Peyer's patch (tissue), 4 donors: ENCODE measurements around the gene LCN2. TPM values are rescaled to one million over a fixed set of nuclear protein-coding genes. Genes with fewer than 3 reads are reported as not detected.
A peak's percentile ranks its signal among the peaks of the same experiment; 100 is the strongest.
"Not testable (repeated sequence)": the region's sequence is repeated elsewhere in the genome, so short reads cannot be mapped to it uniquely, and the experiment has no call there.

Experiments used
- DNase-seq, 3 donors: peaks; one replicate each; pipeline ENCODE4 v3.0.0-alpha.2; 2017 to 2019
- H3K27ac ChIP-seq, 4 donors: fragments of 200-600 bp; sonication (generic); one replicate each; pipeline ENCODE4 v1.5.1; 2016 to 2019
- H3K27me3 ChIP-seq, 2 donors: fragments of 200-600 bp; sonication (generic); one replicate each; pipeline ENCODE4 v1.5.1; 2019
- H3K36me3 ChIP-seq, 3 donors: fragments of 200-600 bp; sonication (generic); one replicate each; pipeline ENCODE4 v1.5.1; 2016 to 2019
- H3K4me1 ChIP-seq, 4 donors: fragments of 200-600 bp; sonication (generic); one replicate each; pipeline ENCODE4 v1.5.1; 2016 to 2019
- H3K4me3 ChIP-seq, 4 donors: fragments of 200-600 bp; sonication (generic); 1 replicate in 3 of 4; 2 replicates in 1 of 4; pipeline ENCODE4 v1.5.1; 2016 to 2019; ENCODE audit warnings: mild to moderate bottlenecking in 1 of 4
- H3K9me3 ChIP-seq, 4 donors: fragments of 200-600 bp; sonication (generic); one replicate each; pipeline ENCODE4 v1.5.1; 2016 to 2019; ENCODE audit warnings: mild to moderate bottlenecking in 1 of 4
- CTCF ChIP-seq, 6 experiments: fragments of 450-650 bp in 4 of 6; fragments of 200-600 bp in 2 of 6; sonication (generic) in 1 of 6; IDR thresholded peaks; one replicate each; pipeline ENCODE4 v1.5.1; 2017 to 2019; ENCODE audit warnings: antibody characterized with exemption in 6 of 6, mild to moderate bottlenecking in 3 of 6, moderate library complexity in 1 of 6
- POLR2A ChIP-seq, 2 donors: fragments of 450-650 bp; IDR thresholded peaks; one replicate each; pipeline ENCODE4 v1.5.1; 2017; ENCODE audit warnings: antibody characterized with exemption in 2 of 2, mild to moderate bottlenecking in 2 of 2, moderate library complexity in 2 of 2
- total RNA-seq, 4 donors: library from RNA; depleted of rRNA; stranded (reverse); fragments of >200 nt; gene quantifications; one replicate each; pipeline ENCODE4 v1.1.0, GENCODE V29; 2016

LCN2 gene
- total RNA-seq, 4 donors from 2014 or later = 1.9 to 191 (median 37.1) TPM

- no peak for TF ChIP-seq CTCF (IDR thresholded peaks at IDR 0.05)
- peak; percentile 34 to 58 for TF ChIP-seq POLR2A (IDR thresholded peaks at IDR 0.05)
- H3K27me3 ChIP-seq = no peaks in the 10 kb centered on the region
Observed at GRCh38 chr9:128127990-128128835, 21.0 kb upstream of the LCN2 start.

GRCh38 chr9:128128836-128129590, 20.2 kb upstream of the LCN2 start:
- peaks cover 0 to 8% (median 0%) of the 10 kb centered on the region in 3 donors for H3K36me3 ChIP-seq
- H3K27ac ChIP-seq = peak overlapping the region; percentile 91 to 99 (median 98)
- TF ChIP-seq POLR2A (IDR thresholded peaks at IDR 0.05) = no peak
- H3K27me3 ChIP-seq = no peaks in the 10 kb centered on the region
- peaks cover 0 to 3% (median 0%) of the 10 kb centered on the region in 4 donors for H3K9me3 ChIP-seq
- peak in 2 of 3 donors; percentile 48 to 50 for DNase-seq
- H3K4me3 ChIP-seq = peak overlapping the region; percentile 82 to 99 (median 99)
- peaks cover 4 to 30% (median 20%) of the 10 kb centered on the region in 4 donors for H3K4me1 ChIP-seq

More at GRCh38 chr9:128127990-128128835, 21.0 kb upstream of the LCN2 start:
- peak overlapping the region; percentile 82 to 99 (median 99) for H3K4me3 ChIP-seq
- peaks cover 0 to 16% (median 0%) of the 10 kb centered on the region in 3 donors for H3K36me3 ChIP-seq
- peaks cover 0 to 3% (median 0%) of the 10 kb centered on the region in 4 donors for H3K9me3 ChIP-seq
- peak overlapping the region; percentile 91 to 99 (median 98) for H3K27ac ChIP-seq
- H3K4me1 ChIP-seq = peaks cover 4 to 30% (median 20%) of the 10 kb centered on the region in 4 donors
- peak; percentile 83 to 93 (median 91) for DNase-seq

- H3K27me3 ChIP-seq, H3K27ac ChIP-seq, H3K9me3 ChIP-seq, H3K36me3 ChIP-seq, H3K4me3 ChIP-seq: not testable (repeated sequence)
- peaks cover 4 to 28% (median 18%) of the 10 kb centered on the region in 4 donors for H3K4me1 ChIP-seq
- DNase-seq = peak; percentile 28 to 89 (median 57)
- peak in 5 of 6 experiments; percentile 15 to 51 (median 44) for TF ChIP-seq CTCF (IDR thresholded peaks at IDR 0.05)
Observed at GRCh38 chr9:128129976-128130590, 19.2 kb upstream of the LCN2 start.

GRCh38 chr9:128130651-128131050, 18.6 kb upstream of the LCN2 start:
- H3K27ac ChIP-seq, H3K4me3 ChIP-seq, H3K36me3 ChIP-seq, H3K27me3 ChIP-seq, H3K9me3 ChIP-seq: not testable (repeated sequence)
- H3K4me1 ChIP-seq = peaks cover 4 to 22% (median 13%) of the 10 kb centered on the region in 4 donors
- peak in 2 of 3 donors; percentile 14 to 41 for DNase-seq

GRCh38 chr9:128131346-128131745, 17.9 kb upstream of the LCN2 start:
- not testable (repeated sequence) for H3K27ac ChIP-seq

GRCh38 chr9:128132139-128132538, 17.1 kb upstream of the LCN2 start:
- DNase-seq = peak in 2 of 3 donors; percentile 47
- not testable (repeated sequence) for H3K4me1 ChIP-seq, H3K4me3 ChIP-seq, H3K27me3 ChIP-seq, H3K36me3 ChIP-seq, H3K9me3 ChIP-seq
- peak overlapping the region in 1 of 4 donors; percentile 35 for H3K27ac ChIP-seq

More at GRCh38 chr9:128131346-128131745, 17.9 kb upstream of the LCN2 start:
- peak in 1 of 3 donors; percentile 25 for DNase-seq
- peaks cover under 1 to 15% (median 7%) of the 10 kb centered on the region in 4 donors for H3K4me1 ChIP-seq
- H3K27me3 ChIP-seq, H3K4me3 ChIP-seq, H3K9me3 ChIP-seq, H3K36me3 ChIP-seq: not testable (repeated sequence)

GRCh38 chr9:128135561-128135960, 13.7 kb upstream of the LCN2 start:
- H3K4me1 ChIP-seq, H3K36me3 ChIP-seq, H3K9me3 ChIP-seq, H3K4me3 ChIP-seq, H3K27me3 ChIP-seq, H3K27ac ChIP-seq: not testable (repeated sequence)
- peak in 1 of 3 donors; percentile 22 for DNase-seq
